ENCODE data around the gene NCK2.

Gene NCK2

DNA sequence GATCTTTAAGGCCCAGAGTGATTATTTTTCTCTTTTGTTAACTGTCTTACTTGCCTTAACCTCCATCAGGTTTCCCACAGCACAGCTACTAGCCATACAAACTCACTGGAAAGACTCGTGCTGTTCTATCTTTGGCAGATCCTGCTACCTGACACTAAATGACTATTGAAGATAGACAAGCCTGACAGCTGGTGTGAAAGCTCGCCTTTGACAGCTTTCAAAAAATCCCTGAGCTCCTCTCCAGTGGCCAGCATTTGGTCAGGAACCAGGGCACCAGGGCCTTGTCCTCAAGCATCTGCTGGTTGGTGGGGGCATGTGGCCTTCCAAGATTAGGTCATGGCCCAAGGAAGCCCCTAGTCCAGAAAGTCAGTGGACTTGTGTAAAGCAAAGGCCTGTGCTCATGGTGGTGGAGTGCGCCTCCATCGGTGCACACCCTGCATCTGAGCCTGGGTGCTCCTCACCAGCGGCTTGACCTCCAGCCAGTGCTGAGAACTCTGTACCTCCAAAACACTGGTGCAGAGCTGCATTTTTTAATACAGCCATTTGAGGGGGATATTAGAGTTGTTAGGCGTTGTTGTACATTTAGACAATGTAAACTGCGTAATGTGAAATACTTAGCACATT lies 158.5 kb downstream of the NCK2 start:
- DNase-seq = no peak

- DNase-seq = no peak
Measured at GRCh38 chr2:105904938-105905337, 160.2 kb downstream of the NCK2 start.

DNA sequence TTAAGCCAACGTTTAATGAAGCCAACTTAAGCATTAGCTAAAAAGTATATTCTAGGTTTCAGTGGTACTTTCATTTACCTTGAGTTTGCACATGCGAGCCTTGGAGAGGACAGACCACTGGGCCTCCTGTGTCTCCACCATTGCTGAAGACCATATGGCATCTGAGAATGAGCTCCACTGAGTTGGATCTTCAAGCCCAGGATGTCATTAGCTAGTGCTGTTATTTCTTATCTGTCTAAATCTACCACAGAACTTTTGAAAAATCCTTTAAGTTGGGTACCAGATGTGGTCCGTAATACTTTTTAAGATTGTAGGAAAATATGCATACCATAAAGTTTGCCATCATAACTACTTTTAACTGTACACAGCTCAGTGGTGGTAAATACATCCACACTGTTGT lies 161.8 kb downstream of the NCK2 start:
- DNase-seq = no peak

GRCh38 chr2:105907184-105907583 lies 162.5 kb downstream of the NCK2 start:
- DNase-seq = no peak

GRCh38 chr2:105909215-105909614 lies 164.5 kb downstream of the NCK2 start:
- DNase-seq = no peak

DNA sequence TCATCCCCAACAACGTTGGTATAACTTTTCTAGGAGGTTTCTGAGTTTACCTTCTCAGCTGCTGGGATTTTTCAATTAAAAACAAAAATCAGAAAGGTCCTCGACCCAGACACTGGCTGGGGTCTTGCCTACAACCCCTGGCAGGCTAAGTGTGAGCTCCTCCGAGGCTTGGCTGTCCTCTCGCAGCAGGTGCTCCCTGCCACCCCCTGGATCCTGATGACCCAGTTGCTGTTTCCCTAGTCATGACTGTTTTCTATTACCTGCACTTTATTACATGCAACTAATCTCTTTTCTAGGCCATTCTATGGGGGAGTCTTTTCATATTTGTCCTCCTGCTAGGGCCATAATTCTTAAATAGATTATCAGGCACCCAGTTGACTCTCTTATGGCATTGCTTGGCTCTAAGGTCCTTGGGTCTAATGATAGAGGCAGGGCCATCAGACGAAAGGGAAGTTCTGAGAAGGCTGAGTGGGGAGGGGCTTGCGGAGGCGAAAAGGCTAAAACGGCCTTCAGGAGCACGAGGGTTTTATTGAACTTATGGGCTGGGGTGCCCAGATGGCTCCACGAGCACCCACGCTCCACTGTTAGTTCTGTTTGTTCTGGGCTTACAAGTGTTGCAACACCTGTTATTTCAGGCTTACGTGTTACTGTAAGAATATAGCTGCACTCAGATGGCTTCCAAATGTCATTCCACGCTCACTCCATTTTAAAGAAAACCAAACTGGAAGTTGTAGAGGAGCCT lies 166.0 kb downstream of the NCK2 start:
- DNase-seq = peak; percentile 18

- no peak for DNase-seq
Measured at GRCh38 chr2:105911425-105911824, 166.7 kb downstream of the NCK2 start.

GRCh38 chr2:105912081-105912480 lies 167.4 kb downstream of the NCK2 start:
- DNase-seq = no peak

GRCh38 chr2:105915005-105915558 lies 170.4 kb downstream of the NCK2 start:
- no peak for DNase-seq

DNA sequence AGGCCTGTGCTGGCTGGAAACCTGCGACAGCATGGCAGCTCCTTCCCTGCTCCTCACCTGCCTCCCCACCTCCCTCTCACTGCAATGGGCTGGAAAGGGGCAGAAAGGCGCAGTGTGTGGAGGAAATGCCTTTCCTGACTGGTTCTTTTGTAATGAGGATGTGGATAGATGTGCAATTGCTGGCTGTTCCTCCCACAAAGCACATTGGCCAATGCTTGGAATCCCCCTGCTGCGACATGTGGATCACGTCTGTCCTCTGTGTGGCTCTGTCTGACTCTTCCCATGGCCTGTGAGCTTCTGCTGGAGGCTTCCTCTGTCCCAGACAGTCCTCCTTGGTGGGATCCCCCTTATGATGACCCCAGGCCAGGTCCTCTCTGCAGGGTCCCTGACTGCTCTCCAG lies 172.5 kb downstream of the NCK2 start:
- DNase-seq = no peak

GRCh38 chr2:105917688-105918087 lies 173.0 kb downstream of the NCK2 start:
- no peak for DNase-seq

GRCh38 chr2:105919191-105919811 lies 174.6 kb downstream of the NCK2 start:
- DNase-seq = peak; percentile 42

DNA sequence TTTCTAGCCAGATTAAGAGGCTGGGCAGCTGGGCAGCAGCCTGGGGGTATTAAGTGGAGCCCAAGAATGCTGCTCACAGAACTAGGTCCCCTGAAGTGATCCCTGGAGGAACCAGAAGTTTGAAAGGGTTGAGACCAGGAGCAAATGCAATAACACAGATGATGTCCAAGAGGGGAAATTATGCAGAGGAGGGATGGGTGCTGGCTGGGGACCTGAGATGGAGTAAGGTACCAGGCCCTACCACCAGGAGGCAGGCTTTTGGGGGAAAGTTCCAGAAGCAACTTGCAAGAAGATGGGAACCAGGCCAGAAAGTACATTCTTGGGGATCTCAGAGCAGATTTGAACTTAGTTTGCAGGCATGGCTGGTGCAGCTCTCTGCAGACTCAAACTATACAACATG lies 175.1 kb downstream of the NCK2 start:
- DNase-seq = no peak

- DNase-seq = no peak
Measured at GRCh38 chr2:105924271-105924670, 179.6 kb downstream of the NCK2 start.

GRCh38 chr2:105924932-105925331 lies 180.2 kb downstream of the NCK2 start:
- DNase-seq = no peak

GRCh38 chr2:105925390-105925789 lies 180.7 kb downstream of the NCK2 start:
- peak; percentile 20 for DNase-seq

DNA sequence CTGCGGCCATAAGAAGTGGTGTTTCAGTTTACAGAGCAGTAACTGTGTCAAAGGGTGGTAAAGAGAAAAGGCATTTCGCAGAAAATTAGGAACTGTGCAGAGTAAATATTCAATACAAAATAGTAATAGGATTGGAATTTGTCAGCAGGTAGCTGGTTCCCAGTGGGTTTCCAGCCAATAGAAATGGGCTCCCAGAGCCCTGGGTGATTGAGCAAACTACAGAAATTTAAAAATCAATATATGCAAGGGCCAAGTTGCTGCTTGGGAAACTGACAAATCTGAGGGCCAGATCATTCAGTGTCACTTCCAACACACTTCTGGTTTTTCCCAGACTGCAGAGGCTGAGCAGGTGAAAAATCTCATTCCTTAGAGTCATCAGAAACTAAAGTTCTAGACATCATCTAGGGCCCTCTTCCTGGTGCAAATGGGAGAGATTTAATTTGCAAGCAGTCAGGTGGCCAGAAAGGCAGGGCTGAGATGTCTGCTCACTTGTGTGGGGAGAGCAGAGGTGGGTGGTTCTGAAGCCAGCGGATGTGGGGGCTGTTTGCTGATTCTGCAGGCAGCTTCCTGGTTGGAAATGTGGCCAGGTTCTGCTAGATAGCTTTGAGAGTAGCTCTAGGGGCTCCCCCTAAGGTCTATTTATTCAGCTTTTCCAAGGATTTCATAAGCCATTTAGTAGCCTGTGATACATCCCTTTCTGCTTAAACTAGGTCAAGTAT lies 182.4 kb downstream of the NCK2 start:
- no peak for DNase-seq

- no peak for DNase-seq
Measured at GRCh38 chr2:105928086-105928485, 183.4 kb downstream of the NCK2 start.

DNA sequence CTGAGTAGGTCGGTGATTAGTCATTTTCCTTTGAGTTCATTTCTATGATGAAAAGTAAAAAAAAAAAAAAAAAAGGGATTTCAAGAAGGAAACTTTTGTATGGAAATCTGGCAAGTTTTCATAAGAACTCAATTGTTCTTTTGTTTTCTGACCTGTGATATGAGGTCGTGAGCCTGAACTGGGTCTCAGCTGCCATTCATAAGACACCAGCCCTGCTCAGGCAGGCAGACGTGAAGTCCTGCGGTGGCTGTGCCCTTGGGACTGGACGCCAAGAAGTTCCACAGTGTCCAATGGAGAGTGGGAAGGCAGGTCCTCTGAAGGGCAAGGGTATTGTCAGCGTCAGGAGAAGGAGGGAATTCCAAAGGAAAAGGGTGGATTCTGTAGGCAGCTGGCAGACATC lies 183.9 kb downstream of the NCK2 start:
- no peak for DNase-seq

DNA sequence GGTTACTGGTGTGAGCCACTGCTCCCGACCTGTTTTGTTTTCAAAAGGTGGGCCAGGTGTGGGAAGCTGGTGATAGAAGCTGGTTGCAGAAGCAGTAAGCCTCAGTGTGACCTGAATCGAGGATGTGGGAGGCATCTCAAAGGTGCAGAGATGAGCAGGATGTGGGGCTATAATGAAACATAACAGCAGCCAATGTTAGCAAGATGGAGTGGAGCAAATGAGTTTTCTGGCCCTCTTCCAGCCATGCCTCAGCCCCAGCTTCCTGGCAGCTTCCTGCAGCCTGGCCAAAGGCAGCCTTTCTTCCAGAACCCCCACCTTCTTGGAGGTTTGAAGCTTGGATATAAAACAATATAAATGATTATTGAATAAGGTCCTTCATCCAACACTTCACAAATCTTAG lies 184.8 kb downstream of the NCK2 start:
- no peak for DNase-seq

GRCh38 chr2:105932582-105932981 lies 187.9 kb downstream of the NCK2 start:
- no peak for DNase-seq

- DNase-seq = no peak
Measured at GRCh38 chr2:105933906-105934305, 189.2 kb downstream of the NCK2 start.

DNA sequence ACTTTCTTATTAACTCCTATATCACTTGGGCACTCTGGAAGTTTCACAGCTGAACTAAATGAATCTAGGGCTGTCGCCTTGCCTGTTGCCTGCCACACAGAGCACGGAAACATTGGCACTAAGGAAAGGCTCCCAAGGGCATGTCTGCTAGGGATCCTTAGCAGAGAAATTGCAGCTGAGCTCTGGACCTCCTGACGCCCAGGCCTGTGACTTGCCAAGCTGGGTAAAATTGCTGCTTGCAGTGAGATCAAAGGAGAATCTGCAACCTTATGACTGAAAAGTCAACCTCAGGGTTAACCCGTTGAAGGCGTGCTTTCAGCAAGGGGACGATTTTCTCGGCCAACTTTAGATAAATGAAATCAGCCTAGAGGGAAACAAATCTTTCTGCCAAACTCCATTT lies 189.8 kb downstream of the NCK2 start:
- DNase-seq = no peak

Data from NCI-H1092 (cell line).